ENCODE results near the gene CAMSAP1.

The CAMSAP1 gene

GRCh38 chr9:135787776-135788575 is 119.4 kb downstream of the CAMSAP1 start:
- DNase-seq: no peak

- DNase-seq: no peak
These were observed 120.0 kb downstream of the CAMSAP1 start for GRCh38 chr9:135787317-135787716.

- no peak for DNase-seq
These were observed 121.1 kb downstream of the CAMSAP1 start for GRCh38 chr9:135786146-135786690.

GRCh38 chr9:135785013-135785575 is 122.3 kb downstream of the CAMSAP1 start:
- DNase-seq: no peak

- DNase-seq: no peak
These were observed 123.7 kb downstream of the CAMSAP1 start for GRCh38 chr9:135783540-135784245.

- DNase-seq: no peak
These were observed 124.4 kb downstream of the CAMSAP1 start for GRCh38 chr9:135782946-135783345.

GRCh38 chr9:135780626-135781025 is 126.7 kb downstream of the CAMSAP1 start:
- no peak for DNase-seq

GRCh38 chr9:135780086-135780485 is 127.3 kb downstream of the CAMSAP1 start:
- no peak for DNase-seq

GRCh38 chr9:135779571-135779970 is 127.8 kb downstream of the CAMSAP1 start:
- DNase-seq: no peak

GRCh38 chr9:135778421-135778820 is 128.9 kb downstream of the CAMSAP1 start:
- DNase-seq: no peak

- DNase-seq: no peak
These were observed 129.6 kb downstream of the CAMSAP1 start for GRCh38 chr9:135777623-135778177.

- no peak for DNase-seq
These were observed 130.3 kb downstream of the CAMSAP1 start for GRCh38 chr9:135776893-135777622.

- DNase-seq: no peak
These were observed 131.4 kb downstream of the CAMSAP1 start for GRCh38 chr9:135775911-135776310.

- no peak for DNase-seq
These were observed 132.4 kb downstream of the CAMSAP1 start for GRCh38 chr9:135774794-135775525.

GRCh38 chr9:135774239-135774747 is 133.1 kb downstream of the CAMSAP1 start:
- DNase-seq: no peak

- no peak for DNase-seq
These were observed 133.7 kb downstream of the CAMSAP1 start for GRCh38 chr9:135773530-135774238.

- DNase-seq: no peak
These were observed 134.4 kb downstream of the CAMSAP1 start for GRCh38 chr9:135772702-135773493.

- DNase-seq: no peak
These were observed 135.2 kb downstream of the CAMSAP1 start for GRCh38 chr9:135772056-135772646.

- DNase-seq: no peak
These were observed 135.8 kb downstream of the CAMSAP1 start for GRCh38 chr9:135771401-135772051.
